SK-N-SH (cell line): ENCODE data around the gene GALNT17. TPM values are rescaled to one million over a fixed set of nuclear protein-coding genes. Genes with fewer than 3 reads are reported as not detected.

Source experiments
- CTCF ChIA-PET: fragments of 300-600, 350-600 bp; formaldehyde crosslinking; extraction: SDS; loops from one replicate; lab custom pipeline; 2021; lab: Yijun Ruan, JAX
- POLR2A ChIA-PET: fragments of 350-600 bp; sonication (Branson Sonifier 250); formaldehyde crosslinking; extraction: SDS; loops from one replicate; lab custom pipeline; 2020; ENCODE audit warnings: antibody characterized with exemption, inconsistent platforms; lab: Yijun Ruan, JAX
- DNase-seq: peaks from one replicate; pipeline ENCODE4 v3.0.0; 2012
- H2AFZ ChIP-seq: fragments of 200-600 bp; sonication (generic); 2 replicates; pipeline ENCODE4 v1.8.1; 2016; ENCODE audit warnings: antibody characterized with exemption, mild to moderate bottlenecking, low read depth
- H3F3A ChIP-seq: fragments of 200-600 bp; sonication (generic); replicated peaks from 2 replicates; pipeline ENCODE3; 2016; ENCODE audit warnings: antibody characterized with exemption, mild to moderate bottlenecking; ENCODE audit not compliant: insufficient read depth
- H3K27ac ChIP-seq, 2 experiments: fragments of 200-500 bp in 1 of 2; fragments of 200-600 bp in 1 of 2; sonication (Bioruptor generic) in 1 of 2; sonication (generic), shearing (Covaris generic) in 1 of 2; 2 replicates each; pipeline versions ENCODE4 v1.5.1 to v1.6.1; 2014 to 2016; ENCODE audit warnings: low read depth in 2 of 2, inconsistent platforms in 1 of 2, low read length in 1 of 2, mild to moderate bottlenecking in 1 of 2, mixed read lengths in 1 of 2
- H3K27me3 ChIP-seq: fragments of 200-600 bp; sonication (generic), shearing (Covaris generic); 2 replicates; pipeline ENCODE4 v1.6.1; 2016; ENCODE audit warnings: mixed run types; ENCODE audit not compliant: insufficient read depth
- H3K36me3 ChIP-seq, 2 experiments: fragments of 200-500 bp in 1 of 2; fragments of 200-600 bp in 1 of 2; sonication (Bioruptor generic) in 1 of 2; sonication (generic) in 1 of 2; replicated peaks in 1 of 2; 2 replicates each; pipeline versions ENCODE3 to v1.5.1; 2014 to 2016; ENCODE audit warnings: low read length in 1 of 2, mild to moderate bottlenecking in 1 of 2; ENCODE audit not compliant: insufficient read depth in 2 of 2, control insufficient read depth in 1 of 2
- H3K4me1 ChIP-seq, 2 experiments: fragments of 200-500 bp in 1 of 2; fragments of 200-600 bp in 1 of 2; sonication (Bioruptor generic) in 1 of 2; sonication (generic), shearing (Covaris generic) in 1 of 2; 2 replicates each; pipeline versions ENCODE4 v1.5.1 to v1.6.1; 2014 to 2016; ENCODE audit warnings: low read depth in 1 of 2, low read length in 1 of 2, mixed run types in 1 of 2; ENCODE audit not compliant: insufficient read depth in 2 of 2, control insufficient read depth in 1 of 2
- H3K4me2 ChIP-seq: fragments of 200-600 bp; sonication (generic), shearing (Covaris generic); 2 replicates; pipeline ENCODE4 v1.6.1; 2017; ENCODE audit warnings: mixed run types
- H3K4me3 ChIP-seq, 2 experiments: fragments of 200-500 bp in 1 of 2; fragments of 200-600 bp in 1 of 2; sonication (Bioruptor generic) in 1 of 2; sonication (generic), shearing (Covaris generic) in 1 of 2; 2 replicates each; pipeline versions ENCODE4 v1.5.1 to v1.8.1; 2014 to 2016; ENCODE audit warnings: low read depth in 2 of 2, inconsistent platforms in 1 of 2, low read length in 1 of 2, mild to moderate bottlenecking in 1 of 2, mixed read lengths in 1 of 2, moderate library complexity in 1 of 2
- H3K79me2 ChIP-seq: fragments of 200-600 bp; sonication (generic); 2 replicates; pipeline ENCODE4 v1.8.1; 2017; ENCODE audit warnings: mild to moderate bottlenecking; ENCODE audit not compliant: insufficient read depth
- H3K9ac ChIP-seq: fragments of 200-600 bp; sonication (generic); 2 replicates; pipeline ENCODE4 v1.6.1; 2017; ENCODE audit warnings: mixed run types
- H3K9me2 ChIP-seq: fragments of 200-600 bp; sonication (generic); 2 replicates; pipeline ENCODE4 v1.6.1; 2017; ENCODE audit warnings: mixed run types
- H3K9me3 ChIP-seq: fragments of 200-600 bp; sonication (generic); 2 replicates; pipeline ENCODE4 v1.6.1; 2017; ENCODE audit warnings: mixed run types, mild to moderate bottlenecking, moderate library complexity
- H4K20me1 ChIP-seq: fragments of 200-600 bp; sonication (generic); 2 replicates; pipeline ENCODE4 v1.6.1; 2017; ENCODE audit warnings: mild to moderate bottlenecking, mixed run types; ENCODE audit not compliant: insufficient read depth
- CTCF ChIP-seq: fragments of 200-600 bp; sonication (generic); IDR thresholded peaks from 2 replicates; pipeline ENCODE4 v1.6.1; 2017; ENCODE audit warnings: antibody characterized with exemption, mild to moderate bottlenecking, moderate library complexity
- EZH2phosphoT487 ChIP-seq: fragments of 200-600 bp; sonication (generic); IDR thresholded peaks from 2 replicates; pipeline ENCODE4 v1.6.1; 2017; ENCODE audit warnings: low read depth, mixed run types, mild to moderate bottlenecking, antibody characterized with exemption, moderate library complexity, borderline replicate concordance
- FOSL2 ChIP-seq: IDR thresholded peaks from 2 replicates; pipeline ENCODE4 v1.4.0; 2012; ENCODE audit warnings: low read depth, mild to moderate bottlenecking, moderate library complexity, borderline replicate concordance
- FOXJ3 ChIP-seq: sonication (generic); formaldehyde crosslinking; IDR thresholded peaks from 2 replicates; pipeline ENCODE4 v1.5.1; 2020; ENCODE audit warnings: mild to moderate bottlenecking, missing genetic modification reagents
- FOXM1 ChIP-seq: IDR thresholded peaks from 2 replicates; pipeline ENCODE4 v1.4.0; 2012; ENCODE audit warnings: low read depth, mild to moderate bottlenecking
- GABPA ChIP-seq: IDR thresholded peaks from 2 replicates; pipeline ENCODE4 v1.4.0; 2012; ENCODE audit warnings: low read depth, mild to moderate bottlenecking
- IRF3 ChIP-seq: fragments of 150-350 bp; IDR thresholded peaks from 2 replicates; pipeline ENCODE4 v1.6.1; 2016; ENCODE audit warnings: mild to moderate bottlenecking, low read depth, low read length
- JUND ChIP-seq: IDR thresholded peaks from 2 replicates; pipeline ENCODE4 v1.4.0; 2012
- MXI1 ChIP-seq: IDR thresholded peaks from 2 replicates; pipeline ENCODE4 v1.6.1; 2012; ENCODE audit warnings: mild to moderate bottlenecking, low read depth, low read length, improper control_type of control experiment
- NFIC ChIP-seq: IDR thresholded peaks from 2 replicates; pipeline ENCODE4 v1.4.0; 2012; ENCODE audit warnings: borderline replicate concordance
- POLR2AphosphoS5 ChIP-seq: IDR thresholded peaks from 2 replicates; pipeline ENCODE4 v1.6.1; 2012; ENCODE audit warnings: low read depth, low read length
- RCOR1 ChIP-seq: fragments of 150-350 bp; IDR thresholded peaks from 2 replicates; pipeline ENCODE4 v1.6.1; 2017; ENCODE audit warnings: antibody characterized with exemption, low read length
- REST ChIP-seq: IDR thresholded peaks from 2 replicates; pipeline ENCODE4 v1.6.1; 2012; ENCODE audit warnings: mild to moderate bottlenecking, low read depth, low read length, moderate library complexity
- RXRA ChIP-seq: IDR thresholded peaks from 2 replicates; pipeline ENCODE4 v1.4.0; 2012; ENCODE audit warnings: low read depth, mild to moderate bottlenecking, borderline replicate concordance
- SIN3A ChIP-seq: IDR thresholded peaks from 2 replicates; pipeline ENCODE4 v1.6.1; 2012; ENCODE audit warnings: low read depth, mild to moderate bottlenecking, low read length, moderate library complexity, borderline replicate concordance
- SMC3 ChIP-seq: IDR thresholded peaks from 2 replicates; pipeline ENCODE4 v1.6.1; 2012; ENCODE audit warnings: low read depth, low read length, improper control_type of control experiment
- TAF1 ChIP-seq: IDR thresholded peaks from 2 replicates; pipeline ENCODE4 v1.6.1; 2012; ENCODE audit warnings: low read depth, mild to moderate bottlenecking, low read length, moderate library complexity, borderline replicate concordance
- TCF12 ChIP-seq: IDR thresholded peaks from 2 replicates; pipeline ENCODE4 v1.4.0; 2012
- YY1 ChIP-seq: IDR thresholded peaks from 2 replicates; pipeline ENCODE4 v1.4.0; 2012; ENCODE audit warnings: low read depth, mild to moderate bottlenecking
- ZBTB33 ChIP-seq: IDR thresholded peaks from 2 replicates; pipeline ENCODE4 v1.4.0; 2012; ENCODE audit warnings: low read depth, borderline replicate concordance
- WGBS: methylation state at CpG from one replicate; pipeline ENCODE4 v1.1.6; 2017; ENCODE audit warnings: low lambda C conversion rate; 5-methylcytosine and 5-hydroxymethylcytosine counted together
- polyA plus RNA-seq, 3 experiments: library from polyadenylated mRNA; depleted of rRNA; stranded (reverse); fragments of >200 nt; gene quantifications; 2 replicates each; pipeline ENCODE4 v1.2.3, GENCODE V29; 2012

Gene GALNT17
- polyA plus RNA-seq, 1 of the 3 experiments (the other 2 are of a cell fraction), result not detected

GRCh38 chr7:71135116-71135515 is 3.2 kb downstream of the GALNT17 start:
- Histone ChIP-seq H3K27me3 (no peaks in the 10 kb centered on the region), H3K27ac (no peak overlapping the region)
- CTCF ChIA-PET, result no interaction called here
- TF ChIP-seq CTCF (no peak), NFIC (no peak), EZH2phosphoT487 (no peak), SIN3A (no peak), TAF1 (no peak), MXI1 (no peak), RXRA (no peak), POLR2AphosphoS5 (no peak), FOXM1 (no peak), ZBTB33 (no peak), YY1 (no peak), GABPA (no peak), FOXJ3 (no peak), REST (no peak), SMC3 (no peak), RCOR1 (no peak), IRF3 (no peak), JUND (no peak), TCF12 (no peak), FOSL2 (no peak)
- TF ChIP-seq, all 33 proteins: peak for 0
- Histone ChIP-seq H3K4me3 (no peak overlapping the region), H3K4me2 (no peak overlapping the region), H3K9me3 (peaks cover 4% of the 10 kb centered on the region; the same call in 1 of the 2 replicates), H3K9me2 (no peaks in the 10 kb centered on the region), H4K20me1 (no peaks in the 10 kb centered on the region), H3F3A (no peaks in the 10 kb centered on the region), H3K4me1 (no peaks in the 10 kb centered on the region), H3K36me3 (no peaks in the 10 kb centered on the region), H3K79me2 (no peaks in the 10 kb centered on the region), H3K9ac (no peak overlapping the region), H2AFZ (no peak overlapping the region)
- WGBS, result 3% methylated on average over 4 of the region's 4 CpGs
- DNase-seq, result no peak
- POLR2A ChIA-PET, result no interaction called here
